Measurements from ENCODE around the gene CUX1.
A peak's percentile ranks its signal among the peaks of the same experiment; 100 is the strongest.

Gene CUX1

GRCh38 chr7:102244601-102245000 is 427.2 kb downstream of the CUX1 start:
- no peak for DNase-seq (ENCODE audit: low spot score)

GRCh38 chr7:102248081-102248455 is 430.6 kb downstream of the CUX1 start:
- DNase-seq (ENCODE audit: low spot score) = no peak

- DNase-seq (ENCODE audit: low spot score) = no peak
Observed at GRCh38 chr7:102248456-102249395, 431.3 kb downstream of the CUX1 start.

GRCh38 chr7:102251531-102252365 is 434.3 kb downstream of the CUX1 start:
- no peak for DNase-seq (ENCODE audit: low spot score)

GRCh38 chr7:102252366-102252982 is 435.0 kb downstream of the CUX1 start:
- no peak for DNase-seq (ENCODE audit: low spot score)

GRCh38 chr7:102253066-102253972 is 435.9 kb downstream of the CUX1 start:
- DNase-seq (ENCODE audit: low spot score) = no peak

- DNase-seq (ENCODE audit: low spot score) = no peak
Observed at GRCh38 chr7:102253973-102254370, 436.5 kb downstream of the CUX1 start.

- DNase-seq (ENCODE audit: low spot score) = no peak
Observed at GRCh38 chr7:102254521-102254920, 437.1 kb downstream of the CUX1 start.

- DNase-seq (ENCODE audit: low spot score) = no peak
Observed at GRCh38 chr7:102255501-102255900, 438.1 kb downstream of the CUX1 start.

GRCh38 chr7:102255916-102256315 is 438.5 kb downstream of the CUX1 start:
- no peak for DNase-seq (ENCODE audit: low spot score)

- no peak for DNase-seq (ENCODE audit: low spot score)
Observed at GRCh38 chr7:102258073-102258748, 440.8 kb downstream of the CUX1 start.

- DNase-seq (ENCODE audit: low spot score) = peak; percentile 73
Observed at GRCh38 chr7:102258749-102259107, 441.3 kb downstream of the CUX1 start.

- peak; percentile 76 for DNase-seq (ENCODE audit: low spot score)
Observed at GRCh38 chr7:102260856-102261255, 443.4 kb downstream of the CUX1 start.

GRCh38 chr7:102261451-102261850 is 444.0 kb downstream of the CUX1 start:
- DNase-seq (ENCODE audit: low spot score) = no peak

- no peak for DNase-seq (ENCODE audit: low spot score)
Observed at GRCh38 chr7:102262546-102262945, 445.1 kb downstream of the CUX1 start.

GRCh38 chr7:102264367-102264891 is 447.0 kb downstream of the CUX1 start:
- no peak for DNase-seq (ENCODE audit: low spot score)

- no peak for DNase-seq (ENCODE audit: low spot score)
Observed at GRCh38 chr7:102266541-102266940, 449.1 kb downstream of the CUX1 start.

GRCh38 chr7:102268635-102269034 is 451.2 kb downstream of the CUX1 start:
- no peak for DNase-seq (ENCODE audit: low spot score)

GRCh38 chr7:102270178-102270887 is 452.9 kb downstream of the CUX1 start:
- no peak for DNase-seq (ENCODE audit: low spot score)
